ENCODE data around the gene DRAXIN. TPM values are rescaled to one million over a fixed set of nuclear protein-coding genes. Genes with fewer than 3 reads are reported as not detected.

Gene DRAXIN
- total RNA-seq, 1 experiment from 2014 or later = 0.05 TPM

GRCh38 chr1:11735531-11735853, 44.0 kb downstream of the DRAXIN start:
- no peaks in the 10 kb centered on the region for H3K9me3 ChIP-seq
- no peaks in the 10 kb centered on the region for H3K36me3 ChIP-seq (ENCODE audit: control insufficient read depth, insufficient read depth, low read length)
- TF ChIP-seq CTCF (IDR thresholded peaks at IDR 0.05; ENCODE audit: insufficient read depth in 1 of 2, low read depth in 1 of 2, low read length in 1 of 2, severe bottlenecking in 1 of 2, unreplicated experiment in 1 of 2) = no peak
- CTCF ChIA-PET = interaction anchor here (1.1 to 2.0 kb wide), 2 partner anchors 71 to 82 kb away, joined by 3 to 7 read pairs; partner anchors contain the start of genes FBXO2 and FBXO6
- intact Hi-C loops (cut with micrococcal nuclease; ENCODE audit: unreplicated experiment) = loop anchor here (10.0 kb wide), 1 partner anchor 69 kb away; the partner anchor contains the start of genes CLCN6 and MTHFR
- Mint-ChIP-seq H3K27ac (ENCODE audit: unreplicated experiment) (peak overlapping the region; percentile 83), H3K27me3 (ENCODE audit: insufficient read depth, unreplicated experiment) (no peaks in the 10 kb centered on the region), H3K4me3 (ENCODE audit: unreplicated experiment) (peak overlapping the region; percentile 96), H3K4me1 (ENCODE audit: low read depth, unreplicated experiment) (no peaks in the 10 kb centered on the region), H3K36me3 (ENCODE audit: insufficient read depth, unreplicated experiment) (peaks cover 8% of the 10 kb centered on the region), H3K9me3 (ENCODE audit: unreplicated experiment) (no peaks in the 10 kb centered on the region)
- no peak for DNase-seq
- BruUV-seq (replicated peaks) = no TSS peak
- POLR2A ChIA-PET = interaction anchor here (0.9 to 1.0 kb wide), 2 partner anchors 52 to 245 kb away, joined by 3 read pairs; partner anchors contain the start of gene MFN2
- peak overlapping the region; percentile 83 for H3K4me3 ChIP-seq (ENCODE audit: low read depth, low read length)
- H3K27me3 ChIP-seq (replicated peaks; ENCODE audit: control insufficient read depth, insufficient read depth, low read length) = no peaks in the 10 kb centered on the region
- H3K4me1 ChIP-seq = peaks cover 6% of the 10 kb centered on the region

- peaks cover 6% of the 10 kb centered on the region for H3K4me1 ChIP-seq
- TF ChIP-seq CTCF (IDR thresholded peaks at IDR 0.05; ENCODE audit: insufficient read depth in 1 of 2, low read depth in 1 of 2, low read length in 1 of 2, severe bottlenecking in 1 of 2, unreplicated experiment in 1 of 2) = peak in 1 of 2 experiments; percentile 25
- H3K9me3 ChIP-seq = no peaks in the 10 kb centered on the region
- Mint-ChIP-seq H3K27me3 (ENCODE audit: insufficient read depth, unreplicated experiment) (no peaks in the 10 kb centered on the region), H3K9me3 (ENCODE audit: unreplicated experiment) (no peaks in the 10 kb centered on the region), H3K27ac (ENCODE audit: unreplicated experiment) (peak within 1 kb of the TSS; percentile 83), H3K4me1 (ENCODE audit: low read depth, unreplicated experiment) (no peaks in the 10 kb centered on the region), H3K36me3 (ENCODE audit: insufficient read depth, unreplicated experiment) (peaks cover 8% of the 10 kb centered on the region), H3K4me3 (ENCODE audit: unreplicated experiment) (peak within 1 kb of the TSS; percentile 96)
- ChIA-PET POLR2A (interaction anchor here (0.9 to 1.9 kb wide), 3 partner anchors 51 to 244 kb away, joined by 3 to 13 read pairs (median 3); partner anchors contain the start of gene MFN2), CTCF (interaction anchor here (0.7 to 2.0 kb wide), 6 partner anchors 13 to 82 kb away, joined by 3 to 7 read pairs (median 4); partner anchors contain the start of genes FBXO2 and FBXO6)
- peak; percentile 92 to 93 for DNase-seq
- peak within 1 kb of the TSS; percentile 83 for H3K4me3 ChIP-seq (ENCODE audit: low read depth, low read length)
- intact Hi-C loops (cut with micrococcal nuclease; ENCODE audit: unreplicated experiment) = loop anchor here (10.0 kb wide), 1 partner anchor 69 kb away; the partner anchor contains the start of genes CLCN6 and MTHFR
- BruUV-seq (replicated peaks) = TSS peak; percentile 41
- no peaks in the 10 kb centered on the region for H3K36me3 ChIP-seq (ENCODE audit: control insufficient read depth, insufficient read depth, low read length)
- H3K27me3 ChIP-seq (replicated peaks; ENCODE audit: control insufficient read depth, insufficient read depth, low read length) = no peaks in the 10 kb centered on the region
Measured at GRCh38 chr1:11735854-11736745, 44.6 kb downstream of the DRAXIN start, which contains the start of gene AGTRAP. Gene AGTRAP, plus strand, starts transcription at chr1:11736136. Its CDS starts 73 bp downstream, at chr1:11736209.
